AG09319 (cell line): Measurements from ENCODE around the gene HSD11B2.

Source experiments
- DNase-seq: peaks from one replicate; pipeline ENCODE4 v3.0.0-alpha.2; 2010; ENCODE audit warnings: low read depth; ENCODE audit errors: extremely low read depth
- TF ChIP-seq, protein P1 (sequence below): IDR thresholded peaks from 2 replicates; pipeline ENCODE4 v1.5.1; 2011; ENCODE audit warnings: low read depth, mild to moderate bottlenecking, inconsistent platforms, low read length, moderate library complexity

HSD11B2 gene

GRCh38 chr16:67393788-67394154, 37.1 kb upstream of the HSD11B2 start:
- TF ChIP-seq, protein P1, sequence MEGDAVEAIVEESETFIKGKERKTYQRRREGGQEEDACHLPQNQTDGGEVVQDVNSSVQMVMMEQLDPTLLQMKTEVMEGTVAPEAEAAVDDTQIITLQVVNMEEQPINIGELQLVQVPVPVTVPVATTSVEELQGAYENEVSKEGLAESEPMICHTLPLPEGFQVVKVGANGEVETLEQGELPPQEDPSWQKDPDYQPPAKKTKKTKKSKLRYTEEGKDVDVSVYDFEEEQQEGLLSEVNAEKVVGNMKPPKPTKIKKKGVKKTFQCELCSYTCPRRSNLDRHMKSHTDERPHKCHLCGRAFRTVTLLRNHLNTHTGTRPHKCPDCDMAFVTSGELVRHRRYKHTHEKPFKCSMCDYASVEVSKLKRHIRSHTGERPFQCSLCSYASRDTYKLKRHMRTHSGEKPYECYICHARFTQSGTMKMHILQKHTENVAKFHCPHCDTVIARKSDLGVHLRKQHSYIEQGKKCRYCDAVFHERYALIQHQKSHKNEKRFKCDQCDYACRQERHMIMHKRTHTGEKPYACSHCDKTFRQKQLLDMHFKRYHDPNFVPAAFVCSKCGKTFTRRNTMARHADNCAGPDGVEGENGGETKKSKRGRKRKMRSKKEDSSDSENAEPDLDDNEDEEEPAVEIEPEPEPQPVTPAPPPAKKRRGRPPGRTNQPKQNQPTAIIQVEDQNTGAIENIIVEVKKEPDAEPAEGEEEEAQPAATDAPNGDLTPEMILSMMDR: no peak
- no peak for DNase-seq

- TF ChIP-seq, protein P1: no peak
- no peak for DNase-seq
These were observed 36.5 kb upstream of the HSD11B2 start for GRCh38 chr16:67394155-67395104.

- TF ChIP-seq, protein P1: no peak
- DNase-seq: no peak
These were observed 35.8 kb upstream of the HSD11B2 start for GRCh38 chr16:67395105-67395457.

- TF ChIP-seq, protein P1: no peak
- no peak for DNase-seq
These were observed 35.3 kb upstream of the HSD11B2 start for GRCh38 chr16:67395458-67396158.

DNA sequence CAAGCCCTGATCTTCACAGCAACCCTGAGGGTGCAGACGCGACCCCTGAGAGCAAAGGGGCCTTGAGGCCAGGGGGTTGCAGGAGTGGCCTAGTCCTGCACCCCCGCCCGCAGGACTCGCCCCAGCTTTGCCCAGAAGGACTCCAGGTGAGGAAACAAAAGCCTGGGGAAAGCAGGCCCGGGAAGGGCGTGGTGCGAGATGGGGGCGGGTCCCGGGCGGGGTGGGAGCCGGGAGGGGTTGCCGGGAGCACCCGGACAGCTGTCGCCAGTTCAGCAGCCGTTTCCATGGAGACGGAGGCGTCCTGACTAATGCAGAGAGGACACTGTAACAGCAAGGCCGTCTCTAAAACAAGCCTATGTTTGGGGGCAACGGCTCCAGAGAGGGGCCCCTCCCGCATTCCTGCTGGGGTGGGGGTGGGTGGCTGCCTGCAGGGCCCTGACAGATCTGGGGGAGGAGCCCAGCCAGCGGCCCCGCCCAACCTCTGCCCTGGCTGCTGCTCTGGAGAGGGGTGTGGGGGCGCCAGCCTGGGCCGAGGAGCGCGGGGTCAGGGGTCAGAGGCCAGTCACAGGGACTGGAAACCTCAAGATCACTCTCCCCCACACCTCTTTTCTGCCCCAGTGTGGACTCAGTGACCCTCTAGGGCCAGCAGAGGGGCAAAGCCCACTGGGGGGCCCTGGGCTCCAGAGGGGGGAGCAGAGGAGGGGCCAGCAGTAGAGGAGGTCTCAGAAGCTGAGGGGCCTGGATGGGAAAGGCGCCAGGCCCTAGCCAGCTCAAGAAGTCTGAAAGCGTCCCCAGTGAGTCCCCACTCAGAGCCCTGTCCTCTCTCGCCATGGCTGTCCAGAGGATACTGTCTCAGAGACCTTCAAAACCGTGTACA, 34.5 kb upstream of the HSD11B2 start:
- TF ChIP-seq, protein P1: no peak
- no peak for DNase-seq

DNA sequence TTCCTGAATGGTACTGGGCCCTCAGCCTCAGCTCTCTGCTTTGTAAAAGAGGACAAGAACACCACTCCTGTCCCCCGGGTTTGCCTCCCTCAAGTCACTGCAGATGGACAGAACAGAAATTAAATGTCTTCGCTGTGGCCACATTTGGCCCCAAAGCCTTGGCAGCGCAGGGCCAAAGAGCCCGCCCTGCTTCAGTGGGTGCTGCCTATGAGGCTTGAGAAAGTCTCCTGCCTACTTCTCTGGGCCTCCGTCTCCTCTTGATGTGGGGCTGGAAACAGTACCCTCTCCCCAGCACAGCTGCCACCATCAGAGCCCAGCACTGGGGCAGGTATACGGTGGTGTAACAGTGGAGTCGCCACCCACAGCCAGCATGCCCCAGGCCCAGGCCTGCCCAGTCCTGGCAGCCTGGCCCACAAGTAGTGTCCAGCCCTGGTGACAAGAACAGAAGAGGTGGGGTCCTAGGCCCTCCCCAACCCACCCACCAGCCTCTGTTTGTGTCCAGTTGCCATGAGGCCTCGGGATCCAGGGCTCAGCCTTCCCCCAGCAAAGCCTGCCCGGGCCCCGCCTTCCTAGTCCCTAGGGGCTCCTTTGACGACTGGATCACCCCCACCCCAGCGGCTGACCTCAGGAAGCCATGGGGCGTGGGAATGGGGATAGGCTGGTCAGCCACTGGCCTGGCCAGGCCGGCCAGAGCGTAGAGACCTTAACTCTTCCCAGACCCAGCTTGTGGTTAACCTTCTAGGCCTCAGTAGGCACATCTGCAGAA, 33.7 kb upstream of the HSD11B2 start:
- no peak for DNase-seq
- TF ChIP-seq, protein P1: no peak
